ENCODE results near the gene RET. TPM values are rescaled to one million over a fixed set of nuclear protein-coding genes. Genes with fewer than 3 reads are reported as not detected.

RET gene
- total RNA-seq, 1 experiment from 2014 or later, result 81.1 TPM

DNA sequence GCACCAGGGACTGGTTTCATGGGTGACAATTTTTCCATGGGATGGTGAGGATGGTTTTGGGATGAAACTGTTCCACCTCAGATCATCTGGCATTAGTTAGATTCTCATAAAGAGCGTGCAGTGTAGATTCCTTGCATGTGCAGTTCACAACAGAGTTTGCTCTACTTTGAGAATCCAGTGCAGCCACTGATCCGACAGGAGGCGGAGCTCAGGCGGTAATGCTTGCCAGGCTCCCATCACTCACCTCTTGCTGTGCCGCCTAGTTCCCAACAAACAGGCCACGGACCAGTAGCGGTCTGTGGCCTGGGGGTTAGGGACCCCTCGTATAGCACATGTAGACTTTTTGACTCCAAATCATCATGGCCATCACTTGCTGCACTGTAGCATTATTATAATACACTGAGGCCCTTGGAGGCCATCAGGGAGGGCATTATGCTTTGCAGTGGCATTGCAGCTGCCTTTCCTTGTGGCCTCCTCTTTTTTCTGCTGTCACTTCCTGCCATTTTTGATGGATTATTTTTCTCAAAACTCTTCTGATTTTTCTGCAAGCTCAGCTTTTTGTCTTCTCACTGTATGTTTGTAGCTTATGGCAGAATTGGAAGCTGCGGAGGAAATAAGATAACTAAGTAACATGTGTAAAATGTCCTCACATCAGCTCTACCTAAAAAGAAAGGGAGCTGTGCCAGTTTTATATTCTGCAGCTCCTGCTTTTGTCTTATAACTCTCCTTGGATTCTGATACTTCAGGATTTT is 79.9 kb downstream of the RET start:
- DNase-seq (ENCODE audit: low read depth, low spot score) (no peak), ATAC-seq (no peak)
- Histone ChIP-seq H3K27me3 (ENCODE audit: control insufficient read depth, insufficient read depth, low read length) (no peaks in the 10 kb centered on the region), H3K36me3 (ENCODE audit: control insufficient read depth, insufficient read depth, low read length) (no peaks in the 10 kb centered on the region), H3K4me3 (ENCODE audit: low read depth in 2 of 2, low read length in 2 of 2) (no peak overlapping the region), H3K27ac (ENCODE audit: low read length) (no peak overlapping the region), H3K9me3 (ENCODE audit: control insufficient read depth, insufficient read depth, low read depth, low read length) (no peaks in the 10 kb centered on the region), H3K4me1 (ENCODE audit: control insufficient read depth, insufficient read depth, low read length) (peaks cover 7% of the 10 kb centered on the region)
- in situ Hi-C loops (cut with HindIII; ENCODE audit: low pct_unique_long_range_greater_than_20kb, low sequenced_read_pairs), result no loop called here
- ChIA-PET POLR2A (interaction anchor here (0.8 kb wide), 1 partner anchor 14 kb away, joined by 3 read pairs; no protein-coding TSS in a partner anchor), CTCF (interaction anchor here (0.6 kb wide), 1 partner anchor 17 kb away, joined by 3 read pairs; no protein-coding TSS in a partner anchor)
- intact Hi-C loops (cut with micrococcal nuclease; ENCODE audit: unreplicated experiment), result no loop called here
- TF ChIP-seq SIN3A (IDR thresholded peaks at IDR 0.05; ENCODE audit: borderline replicate concordance, insufficient read depth, low read depth, low read length), result no peak
- TF ChIP-seq TCF7L2 (IDR thresholded peaks at IDR 0.05; ENCODE audit: low read depth, low read length), result no peak
- TF ChIP-seq, protein P1, sequence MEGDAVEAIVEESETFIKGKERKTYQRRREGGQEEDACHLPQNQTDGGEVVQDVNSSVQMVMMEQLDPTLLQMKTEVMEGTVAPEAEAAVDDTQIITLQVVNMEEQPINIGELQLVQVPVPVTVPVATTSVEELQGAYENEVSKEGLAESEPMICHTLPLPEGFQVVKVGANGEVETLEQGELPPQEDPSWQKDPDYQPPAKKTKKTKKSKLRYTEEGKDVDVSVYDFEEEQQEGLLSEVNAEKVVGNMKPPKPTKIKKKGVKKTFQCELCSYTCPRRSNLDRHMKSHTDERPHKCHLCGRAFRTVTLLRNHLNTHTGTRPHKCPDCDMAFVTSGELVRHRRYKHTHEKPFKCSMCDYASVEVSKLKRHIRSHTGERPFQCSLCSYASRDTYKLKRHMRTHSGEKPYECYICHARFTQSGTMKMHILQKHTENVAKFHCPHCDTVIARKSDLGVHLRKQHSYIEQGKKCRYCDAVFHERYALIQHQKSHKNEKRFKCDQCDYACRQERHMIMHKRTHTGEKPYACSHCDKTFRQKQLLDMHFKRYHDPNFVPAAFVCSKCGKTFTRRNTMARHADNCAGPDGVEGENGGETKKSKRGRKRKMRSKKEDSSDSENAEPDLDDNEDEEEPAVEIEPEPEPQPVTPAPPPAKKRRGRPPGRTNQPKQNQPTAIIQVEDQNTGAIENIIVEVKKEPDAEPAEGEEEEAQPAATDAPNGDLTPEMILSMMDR (IDR thresholded peaks at IDR 0.05), result no peak
- TF ChIP-seq, protein P2, sequence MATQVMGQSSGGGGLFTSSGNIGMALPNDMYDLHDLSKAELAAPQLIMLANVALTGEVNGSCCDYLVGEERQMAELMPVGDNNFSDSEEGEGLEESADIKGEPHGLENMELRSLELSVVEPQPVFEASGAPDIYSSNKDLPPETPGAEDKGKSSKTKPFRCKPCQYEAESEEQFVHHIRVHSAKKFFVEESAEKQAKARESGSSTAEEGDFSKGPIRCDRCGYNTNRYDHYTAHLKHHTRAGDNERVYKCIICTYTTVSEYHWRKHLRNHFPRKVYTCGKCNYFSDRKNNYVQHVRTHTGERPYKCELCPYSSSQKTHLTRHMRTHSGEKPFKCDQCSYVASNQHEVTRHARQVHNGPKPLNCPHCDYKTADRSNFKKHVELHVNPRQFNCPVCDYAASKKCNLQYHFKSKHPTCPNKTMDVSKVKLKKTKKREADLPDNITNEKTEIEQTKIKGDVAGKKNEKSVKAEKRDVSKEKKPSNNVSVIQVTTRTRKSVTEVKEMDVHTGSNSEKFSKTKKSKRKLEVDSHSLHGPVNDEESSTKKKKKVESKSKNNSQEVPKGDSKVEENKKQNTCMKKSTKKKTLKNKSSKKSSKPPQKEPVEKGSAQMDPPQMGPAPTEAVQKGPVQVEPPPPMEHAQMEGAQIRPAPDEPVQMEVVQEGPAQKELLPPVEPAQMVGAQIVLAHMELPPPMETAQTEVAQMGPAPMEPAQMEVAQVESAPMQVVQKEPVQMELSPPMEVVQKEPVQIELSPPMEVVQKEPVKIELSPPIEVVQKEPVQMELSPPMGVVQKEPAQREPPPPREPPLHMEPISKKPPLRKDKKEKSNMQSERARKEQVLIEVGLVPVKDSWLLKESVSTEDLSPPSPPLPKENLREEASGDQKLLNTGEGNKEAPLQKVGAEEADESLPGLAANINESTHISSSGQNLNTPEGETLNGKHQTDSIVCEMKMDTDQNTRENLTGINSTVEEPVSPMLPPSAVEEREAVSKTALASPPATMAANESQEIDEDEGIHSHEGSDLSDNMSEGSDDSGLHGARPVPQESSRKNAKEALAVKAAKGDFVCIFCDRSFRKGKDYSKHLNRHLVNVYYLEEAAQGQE (IDR thresholded peaks at IDR 0.05; ENCODE audit: insufficient read depth in 1 of 2, low read depth in 2 of 2, low read length in 1 of 2), result no peak
- no peak for TF ChIP-seq POLR2AphosphoS5 (IDR thresholded peaks at IDR 0.05; ENCODE audit: low read depth, low read length)
- no TSS peak for BruUV-seq (replicated peaks)

DNA sequence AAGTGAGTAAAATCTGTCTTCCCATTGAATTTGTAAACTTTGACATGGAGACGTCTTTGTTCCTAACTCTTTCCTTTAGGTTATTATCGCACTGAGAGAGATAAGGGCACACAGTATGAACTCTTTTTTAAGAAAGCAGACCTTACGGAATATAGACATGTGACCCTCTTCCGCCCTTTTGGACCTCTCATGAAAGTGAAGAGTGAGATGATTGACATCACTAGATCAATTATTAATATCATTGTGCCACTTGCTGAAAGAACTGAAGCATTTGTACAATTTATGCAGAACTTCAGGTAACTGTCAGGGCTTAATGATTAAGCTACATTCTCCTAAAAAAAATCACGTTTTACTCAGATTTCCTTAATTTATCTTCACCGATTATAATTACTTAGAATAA is 81.8 kb downstream of the RET start:
- CTCF ChIA-PET, result no interaction called here
- Histone ChIP-seq H3K27ac (ENCODE audit: low read length) (no peak overlapping the region), H3K27me3 (ENCODE audit: control insufficient read depth, insufficient read depth, low read length) (no peaks in the 10 kb centered on the region), H3K4me3 (ENCODE audit: low read depth in 2 of 2, low read length in 2 of 2) (no peak overlapping the region), H3K9me3 (ENCODE audit: control insufficient read depth, insufficient read depth, low read depth, low read length) (no peaks in the 10 kb centered on the region), H3K4me1 (ENCODE audit: control insufficient read depth, insufficient read depth, low read length) (peaks cover 7% of the 10 kb centered on the region), H3K36me3 (ENCODE audit: control insufficient read depth, insufficient read depth, low read length) (no peaks in the 10 kb centered on the region)
- no peak for ATAC-seq
- no TSS peak for BruUV-seq (replicated peaks)
- in situ Hi-C loops (cut with HindIII; ENCODE audit: low pct_unique_long_range_greater_than_20kb, low sequenced_read_pairs), result no loop called here
- intact Hi-C loops (cut with micrococcal nuclease; ENCODE audit: unreplicated experiment), result no loop called here
- POLR2A ChIA-PET, result no interaction called here
- no peak for DNase-seq (ENCODE audit: low read depth, low spot score)
- TF ChIP-seq, protein P1 (IDR thresholded peaks at IDR 0.05), result no peak
- TF ChIP-seq, protein P2 (IDR thresholded peaks at IDR 0.05; ENCODE audit: insufficient read depth in 1 of 2, low read depth in 2 of 2, low read length in 1 of 2), result no peak
- TF ChIP-seq SIN3A (IDR thresholded peaks at IDR 0.05; ENCODE audit: borderline replicate concordance, insufficient read depth, low read depth, low read length), result no peak
- no peak for TF ChIP-seq TCF7L2 (IDR thresholded peaks at IDR 0.05; ENCODE audit: low read depth, low read length)
- no peak for TF ChIP-seq POLR2AphosphoS5 (IDR thresholded peaks at IDR 0.05; ENCODE audit: low read depth, low read length)

Data from Panc1 (cell line).